ENCODE results near the gene ATM.
"Not testable (repeated sequence)": the region's sequence is repeated elsewhere in the genome, so short reads cannot be mapped to it uniquely, and the experiment has no call there.

The ATM gene

DNA sequence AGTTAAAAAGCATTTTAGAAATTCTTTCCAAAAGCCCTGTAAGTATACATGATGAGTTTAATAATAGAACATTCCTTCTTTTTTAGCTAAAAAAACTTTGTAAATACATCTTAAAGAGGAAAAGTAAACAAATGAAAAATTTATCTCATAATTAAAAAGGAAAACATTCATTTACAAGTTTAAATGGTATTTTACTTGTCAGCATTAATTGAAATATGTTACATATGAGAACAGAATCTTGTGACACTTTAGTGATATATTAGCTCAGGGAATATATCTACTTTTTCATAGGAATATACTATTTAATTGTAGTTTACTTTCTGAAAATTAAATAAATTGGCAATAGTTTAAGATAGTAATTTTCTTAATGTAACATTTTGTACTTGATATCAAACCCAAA is 66.2 kb downstream of the ATM start:
- not testable (repeated sequence) for H3K27ac Mint-ChIP-seq, H3K9me3 Mint-ChIP-seq, H3K27me3 Mint-ChIP-seq, H3K4me3 Mint-ChIP-seq
- Mint-ChIP-seq H3K4me1 (ENCODE audit: low read depth) (peaks cover 22% of the 10 kb centered on the region), H3K36me3 (ENCODE audit: low read depth) (peaks cover 63% of the 10 kb centered on the region)

DNA sequence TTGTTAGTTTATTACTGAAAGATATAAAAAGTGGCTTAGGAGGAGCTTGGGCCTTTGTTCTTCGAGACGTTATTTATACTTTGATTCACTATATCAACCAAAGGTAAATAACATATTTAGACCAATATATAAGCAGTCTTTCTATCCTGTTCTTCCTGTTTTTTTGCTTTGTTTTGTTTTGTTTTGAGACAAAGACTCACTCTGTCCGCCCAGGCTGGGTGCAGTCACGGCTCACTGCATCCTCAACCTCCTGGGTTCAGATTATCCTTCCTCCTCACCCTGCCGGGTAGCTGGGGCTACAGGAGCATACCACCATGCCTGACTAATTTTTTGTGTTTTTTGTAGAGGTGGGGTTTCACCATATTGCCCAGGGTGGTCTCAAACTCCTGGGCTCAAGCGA is 66.8 kb downstream of the ATM start:
- peak overlapping the region; percentile 56 for H3K27ac Mint-ChIP-seq
- peaks cover 56% of the 10 kb centered on the region for H3K36me3 Mint-ChIP-seq (ENCODE audit: low read depth)
- no peaks in the 10 kb centered on the region for H3K9me3 Mint-ChIP-seq
- no peak overlapping the region for H3K4me3 Mint-ChIP-seq
- H3K4me1 Mint-ChIP-seq (ENCODE audit: low read depth), result peaks cover 22% of the 10 kb centered on the region
- no peaks in the 10 kb centered on the region for H3K27me3 Mint-ChIP-seq

DNA sequence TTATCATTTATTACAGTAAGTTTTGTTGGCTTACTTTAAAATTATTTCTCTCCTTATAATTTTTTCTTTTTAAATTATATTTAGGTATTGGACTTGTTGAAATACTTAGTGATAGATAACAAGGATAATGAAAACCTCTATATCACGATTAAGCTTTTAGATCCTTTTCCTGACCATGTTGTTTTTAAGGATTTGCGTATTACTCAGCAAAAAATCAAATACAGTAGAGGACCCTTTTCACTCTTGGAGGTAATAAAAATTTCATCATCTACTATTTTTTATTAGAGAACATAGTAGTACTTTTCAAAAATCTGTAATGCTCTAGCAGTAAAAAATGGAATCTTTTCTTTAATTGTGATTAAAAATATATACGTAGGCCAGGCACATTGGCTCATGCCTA is 70.4 kb downstream of the ATM start:
- Mint-ChIP-seq H3K4me1 (ENCODE audit: low read depth) (peaks cover 19% of the 10 kb centered on the region), H3K4me3 (no peak overlapping the region), H3K36me3 (ENCODE audit: low read depth) (peaks cover 38% of the 10 kb centered on the region), H3K27ac (no peak overlapping the region), H3K27me3 (no peaks in the 10 kb centered on the region), H3K9me3 (no peaks in the 10 kb centered on the region)

DNA sequence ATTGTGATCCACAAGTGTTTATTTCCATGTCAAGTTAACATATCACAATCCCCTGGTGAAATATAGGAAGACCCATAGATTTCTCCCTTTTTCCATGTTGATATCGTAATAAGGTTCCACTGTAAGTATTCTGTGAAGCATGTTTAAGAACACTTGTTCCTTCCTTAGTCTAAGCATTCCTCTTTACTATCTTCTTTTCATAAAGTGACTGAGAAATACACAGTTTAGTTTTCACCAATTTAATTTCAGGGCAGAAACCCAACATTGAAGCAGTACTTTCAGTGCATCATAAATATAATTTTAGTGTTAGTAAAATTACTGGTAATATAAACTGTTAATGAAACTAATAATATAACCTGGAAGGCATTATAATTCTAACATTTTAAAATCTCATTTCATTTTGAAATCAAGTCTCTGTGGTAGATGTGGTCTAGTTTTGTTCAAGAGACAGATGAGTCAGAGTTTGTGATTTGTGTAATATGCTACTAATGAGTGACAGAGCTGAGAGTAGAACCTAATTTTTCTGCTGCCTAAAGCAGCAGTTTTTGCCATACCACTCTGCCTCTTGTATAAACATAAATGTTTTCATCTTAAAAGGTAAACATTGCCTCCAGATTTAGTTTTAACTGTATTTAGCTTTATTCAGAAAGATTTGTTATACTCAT is 79.4 kb downstream of the ATM start:
- Mint-ChIP-seq H3K9me3 (no peaks in the 10 kb centered on the region), H3K27ac (peak overlapping the region; percentile 21), H3K4me1 (ENCODE audit: low read depth) (peaks cover 44% of the 10 kb centered on the region), H3K27me3 (no peaks in the 10 kb centered on the region), H3K4me3 (no peak overlapping the region), H3K36me3 (ENCODE audit: low read depth) (peaks cover 72% of the 10 kb centered on the region)

DNA sequence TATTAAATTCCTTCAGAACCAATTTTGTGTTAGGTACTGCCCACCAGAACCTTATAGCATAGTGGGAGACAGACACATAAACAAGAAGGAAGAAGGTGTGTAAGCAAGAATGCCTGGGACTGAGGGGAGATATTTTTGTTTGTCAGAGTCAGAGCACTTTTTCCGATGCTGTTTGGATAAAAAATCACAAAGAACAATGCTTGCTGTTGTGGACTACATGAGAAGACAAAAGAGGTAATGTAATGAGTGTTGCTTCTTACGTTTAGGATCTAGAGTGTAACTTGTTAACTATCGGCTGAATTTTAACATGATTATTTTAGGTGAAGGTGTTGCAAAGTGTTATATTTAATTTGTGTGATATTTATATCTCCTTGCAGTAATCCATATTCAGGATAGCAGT is 84.9 kb downstream of the ATM start:
- no peaks in the 10 kb centered on the region for H3K9me3 Mint-ChIP-seq
- no peaks in the 10 kb centered on the region for H3K27me3 Mint-ChIP-seq
- peaks cover 43% of the 10 kb centered on the region for H3K4me1 Mint-ChIP-seq (ENCODE audit: low read depth)
- H3K4me3 Mint-ChIP-seq, result no peak overlapping the region
- no peak overlapping the region for H3K27ac Mint-ChIP-seq
- peaks cover 53% of the 10 kb centered on the region for H3K36me3 Mint-ChIP-seq (ENCODE audit: low read depth)

DNA sequence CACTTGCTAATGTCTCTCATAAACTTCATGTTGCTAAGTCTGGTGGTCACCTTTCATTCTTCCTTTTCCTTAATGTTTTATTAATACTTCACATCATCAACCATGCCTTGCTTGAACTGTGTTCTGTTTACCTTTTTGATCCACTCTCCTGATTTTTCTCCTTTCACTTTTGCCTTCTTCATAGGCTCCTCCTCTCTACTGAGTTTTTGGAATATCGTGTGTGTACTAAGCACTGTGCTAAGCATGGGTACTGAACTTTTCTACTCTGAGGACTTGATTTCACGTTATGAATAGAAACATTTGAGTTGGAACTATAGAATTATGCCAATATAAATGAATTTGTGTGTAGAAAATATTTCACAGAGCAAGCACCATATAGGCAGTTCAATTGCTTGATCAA is 90.6 kb downstream of the ATM start:
- H3K36me3 Mint-ChIP-seq (ENCODE audit: low read depth), result peaks cover 37% of the 10 kb centered on the region
- H3K4me3 Mint-ChIP-seq, result no peak overlapping the region
- no peaks in the 10 kb centered on the region for H3K27me3 Mint-ChIP-seq
- peak overlapping the region; percentile 32 for H3K27ac Mint-ChIP-seq
- no peaks in the 10 kb centered on the region for H3K9me3 Mint-ChIP-seq
- H3K4me1 Mint-ChIP-seq (ENCODE audit: low read depth), result peaks cover 22% of the 10 kb centered on the region

DNA sequence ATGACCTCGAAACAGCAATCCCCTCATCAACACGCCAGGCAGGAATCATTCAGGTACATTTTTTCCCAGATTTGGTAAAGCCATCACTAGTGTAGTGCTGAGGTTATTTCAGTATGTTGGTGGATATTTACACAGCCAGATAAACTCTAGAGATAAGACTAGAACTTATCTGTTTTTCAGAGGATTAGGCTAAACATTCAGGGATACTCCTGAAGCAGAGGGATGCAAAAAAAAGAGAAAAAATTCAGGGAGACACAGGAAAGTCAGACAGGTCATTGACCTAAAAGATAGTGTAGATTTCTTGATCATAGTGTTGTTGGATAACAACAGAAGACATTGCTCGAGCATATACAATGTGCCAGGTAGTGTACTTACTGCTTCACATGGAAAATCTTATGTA is 93.2 kb downstream of the ATM start:
- peak overlapping the region; percentile 1 for H3K27ac Mint-ChIP-seq

DNA sequence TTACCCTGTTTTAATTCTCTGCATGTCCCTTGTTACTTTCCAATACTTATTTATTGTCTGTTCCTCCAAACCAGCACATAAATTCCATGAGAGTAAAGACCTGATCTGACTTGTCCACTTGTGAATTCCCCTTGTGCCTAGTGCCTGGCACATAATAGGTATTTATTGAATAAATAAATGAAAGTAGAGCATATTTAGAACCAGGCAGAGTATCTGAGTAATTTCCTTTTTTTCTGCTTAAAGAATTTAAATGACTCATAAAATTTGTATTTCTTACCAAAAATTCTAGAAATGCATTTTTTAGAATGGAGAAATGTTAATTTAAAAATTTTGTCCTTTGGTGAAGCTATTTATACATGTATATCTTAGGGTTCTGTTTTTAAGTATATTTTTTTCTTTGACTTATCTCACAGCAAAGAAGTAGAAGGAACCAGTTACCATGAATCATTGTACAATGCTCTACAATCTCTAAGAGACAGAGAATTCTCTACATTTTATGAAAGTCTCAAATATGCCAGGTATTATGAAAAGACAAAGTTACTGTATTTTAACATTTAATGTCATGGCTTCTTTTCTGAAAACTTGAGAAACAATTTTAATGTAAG is 96.8 kb downstream of the ATM start:
- Mint-ChIP-seq H3K36me3 (ENCODE audit: low read depth) (peaks cover 39% of the 10 kb centered on the region), H3K27me3 (no peaks in the 10 kb centered on the region), H3K4me1 (ENCODE audit: low read depth) (peaks cover 9% of the 10 kb centered on the region), H3K4me3 (no peak overlapping the region), H3K27ac (peak overlapping the region; percentile 88), H3K9me3 (no peaks in the 10 kb centered on the region)

More for the DNA sequence above, 93.2 kb downstream of the ATM start:
- no peaks in the 10 kb centered on the region for H3K27me3 Mint-ChIP-seq
- H3K9me3 Mint-ChIP-seq, result no peaks in the 10 kb centered on the region
- H3K4me3 Mint-ChIP-seq, result no peak overlapping the region
- H3K36me3 Mint-ChIP-seq (ENCODE audit: low read depth), result peaks cover 38% of the 10 kb centered on the region
- peaks cover 14% of the 10 kb centered on the region for H3K4me1 Mint-ChIP-seq (ENCODE audit: low read depth)

DNA sequence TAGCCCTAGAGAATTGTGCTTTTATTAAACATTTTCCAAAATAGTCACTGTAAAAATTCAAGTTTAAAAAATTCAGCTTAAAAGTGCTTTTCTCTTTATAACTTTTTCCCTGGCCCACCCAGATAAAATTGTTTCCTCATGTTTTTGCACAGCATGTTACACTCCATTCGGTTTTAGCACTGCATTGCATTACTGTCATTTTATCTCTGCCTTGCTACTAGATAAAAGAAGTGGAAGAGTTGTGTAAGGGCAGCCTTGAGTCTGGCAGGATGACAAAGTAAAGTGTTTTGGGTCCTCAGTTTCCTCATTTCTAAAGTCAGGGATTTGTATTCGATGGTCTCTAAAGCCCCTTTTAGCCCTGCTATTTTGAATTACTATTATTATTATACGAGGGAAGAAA is 99.8 kb downstream of the ATM start:
- Mint-ChIP-seq H3K9me3 (no peaks in the 10 kb centered on the region), H3K4me1 (ENCODE audit: low read depth) (peaks cover 11% of the 10 kb centered on the region), H3K4me3 (no peak overlapping the region), H3K36me3 (ENCODE audit: low read depth) (peaks cover 45% of the 10 kb centered on the region), H3K27ac (no peak overlapping the region), H3K27me3 (no peaks in the 10 kb centered on the region)

DNA sequence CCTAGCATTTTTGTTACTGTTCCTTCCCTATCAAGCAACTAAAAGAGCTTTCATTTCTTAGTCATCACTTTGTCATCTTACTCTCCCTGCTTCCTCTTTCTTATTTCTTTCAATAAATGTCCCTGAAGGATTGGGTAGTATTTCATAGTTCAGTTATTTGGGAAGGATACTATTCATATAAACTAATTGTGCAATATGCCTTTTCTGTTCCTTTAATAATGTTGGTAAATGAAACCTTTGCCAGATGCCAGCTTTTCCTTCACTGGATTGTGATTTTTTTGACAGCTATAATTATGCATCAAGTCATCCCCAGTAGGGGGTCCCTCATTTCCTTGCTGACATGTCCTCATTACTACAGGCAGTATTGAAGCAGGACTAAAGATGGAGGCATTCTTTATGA is 101.7 kb downstream of the ATM start:
- Mint-ChIP-seq H3K27ac (peak overlapping the region; percentile 43), H3K36me3 (ENCODE audit: low read depth) (peaks cover 54% of the 10 kb centered on the region), H3K27me3 (no peaks in the 10 kb centered on the region), H3K4me1 (ENCODE audit: low read depth) (peaks cover 8% of the 10 kb centered on the region), H3K4me3 (no peak overlapping the region), H3K9me3 (no peaks in the 10 kb centered on the region)

DNA sequence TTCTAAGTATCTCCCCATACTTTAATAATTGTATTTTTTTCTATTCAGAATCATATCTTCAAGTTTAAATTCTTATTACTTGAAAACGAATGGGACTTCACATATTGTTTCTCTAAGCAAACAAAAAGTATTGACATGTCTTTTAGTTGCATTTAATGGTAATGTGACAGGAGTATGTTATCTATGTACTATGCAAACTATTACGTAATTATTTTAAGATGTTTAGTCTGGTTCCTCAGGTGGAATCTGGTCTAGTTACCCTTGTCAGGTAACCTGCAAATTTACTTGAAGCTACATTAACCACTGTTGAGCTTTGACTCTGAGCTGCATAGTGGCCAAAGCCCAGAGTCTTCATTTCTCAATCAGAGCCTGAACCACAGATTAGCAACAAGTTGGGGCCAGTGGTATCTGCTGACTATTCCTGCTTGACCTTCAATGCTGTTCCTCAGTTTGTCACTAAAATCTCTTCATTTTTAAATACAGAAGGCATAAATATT is 110.6 kb downstream of the ATM start:
- no peak overlapping the region for H3K4me3 Mint-ChIP-seq
- no peaks in the 10 kb centered on the region for H3K9me3 Mint-ChIP-seq
- peaks cover 82% of the 10 kb centered on the region for H3K36me3 Mint-ChIP-seq (ENCODE audit: low read depth)
- H3K27ac Mint-ChIP-seq, result no peak overlapping the region
- H3K4me1 Mint-ChIP-seq (ENCODE audit: low read depth), result peaks cover 8% of the 10 kb centered on the region
- no peaks in the 10 kb centered on the region for H3K27me3 Mint-ChIP-seq

DNA sequence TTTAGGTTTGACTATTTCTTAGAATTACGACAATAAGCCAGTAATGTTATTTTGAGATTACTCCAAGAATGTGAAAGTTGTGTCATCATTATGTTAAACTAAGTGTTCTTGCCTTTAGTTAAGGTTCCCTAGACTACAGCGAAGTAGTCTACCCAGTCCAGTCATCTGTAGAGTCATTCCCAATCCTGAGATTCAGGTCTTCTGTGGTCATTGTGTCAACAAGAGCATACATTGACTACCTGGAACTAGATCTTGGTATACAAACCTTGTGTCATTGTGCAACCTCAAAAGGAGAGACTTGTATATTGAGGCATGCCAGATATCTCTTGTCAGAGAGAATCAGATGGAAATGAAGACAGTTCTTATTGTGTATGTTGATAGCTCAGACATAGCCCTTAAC is 115.9 kb downstream of the ATM start:
- peaks cover 47% of the 10 kb centered on the region for H3K36me3 Mint-ChIP-seq (ENCODE audit: low read depth)
- no peak overlapping the region for H3K27ac Mint-ChIP-seq
- H3K4me3 Mint-ChIP-seq, result no peak overlapping the region
- peaks cover 34% of the 10 kb centered on the region for H3K4me1 Mint-ChIP-seq (ENCODE audit: low read depth)
- H3K27me3 Mint-ChIP-seq, result no peaks in the 10 kb centered on the region
- no peaks in the 10 kb centered on the region for H3K9me3 Mint-ChIP-seq

DNA sequence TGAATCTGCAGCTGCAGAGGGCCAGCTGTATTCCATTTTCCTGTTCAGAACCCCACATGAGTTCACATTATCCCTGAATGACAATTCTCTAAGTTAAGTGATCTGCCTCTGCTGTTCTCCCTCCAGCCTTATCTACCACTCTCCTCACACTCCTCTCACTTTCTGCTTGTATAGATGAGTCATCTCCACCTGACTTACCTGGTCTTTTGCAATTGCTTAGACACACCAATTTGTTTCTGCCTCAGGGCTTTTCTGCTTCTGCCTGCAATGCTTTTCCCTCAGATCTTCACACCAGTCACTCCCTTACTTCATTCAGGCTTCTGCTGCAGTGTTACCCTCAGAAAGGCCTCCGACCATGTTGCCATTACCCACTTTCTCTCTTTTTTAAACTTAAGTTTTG is 118.1 kb downstream of the ATM start:
- H3K4me3 Mint-ChIP-seq, result no peak overlapping the region
- no peak overlapping the region for H3K27ac Mint-ChIP-seq
- no peaks in the 10 kb centered on the region for H3K9me3 Mint-ChIP-seq
- H3K27me3 Mint-ChIP-seq, result no peaks in the 10 kb centered on the region
- peaks cover 46% of the 10 kb centered on the region for H3K4me1 Mint-ChIP-seq (ENCODE audit: low read depth)
- peaks cover 37% of the 10 kb centered on the region for H3K36me3 Mint-ChIP-seq (ENCODE audit: low read depth)

DNA sequence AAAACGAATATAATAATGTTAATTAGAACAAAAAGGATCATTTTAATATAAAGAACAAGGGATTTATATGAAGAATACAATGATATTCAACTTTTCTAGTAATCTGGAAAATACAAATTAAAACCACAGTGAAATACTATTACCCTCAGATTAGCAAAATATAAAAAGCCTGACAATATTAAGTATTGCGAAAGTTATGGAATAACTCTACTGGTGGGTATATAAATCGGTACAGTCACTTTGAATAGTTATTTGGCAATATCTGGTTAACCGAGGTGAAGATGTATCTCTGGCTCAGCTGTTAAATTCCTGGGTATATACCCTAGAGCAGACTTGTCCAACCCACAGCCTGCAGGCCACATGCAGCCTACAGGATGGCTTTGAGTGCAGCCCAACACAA is 118.8 kb downstream of the ATM start:
- peak overlapping the region; percentile 58 for H3K27ac Mint-ChIP-seq
- H3K27me3 Mint-ChIP-seq, result no peaks in the 10 kb centered on the region
- no peaks in the 10 kb centered on the region for H3K9me3 Mint-ChIP-seq
- H3K4me3 Mint-ChIP-seq, result no peak overlapping the region
- peaks cover 30% of the 10 kb centered on the region for H3K36me3 Mint-ChIP-seq (ENCODE audit: low read depth)
- H3K4me1 Mint-ChIP-seq (ENCODE audit: low read depth), result peaks cover 46% of the 10 kb centered on the region

DNA sequence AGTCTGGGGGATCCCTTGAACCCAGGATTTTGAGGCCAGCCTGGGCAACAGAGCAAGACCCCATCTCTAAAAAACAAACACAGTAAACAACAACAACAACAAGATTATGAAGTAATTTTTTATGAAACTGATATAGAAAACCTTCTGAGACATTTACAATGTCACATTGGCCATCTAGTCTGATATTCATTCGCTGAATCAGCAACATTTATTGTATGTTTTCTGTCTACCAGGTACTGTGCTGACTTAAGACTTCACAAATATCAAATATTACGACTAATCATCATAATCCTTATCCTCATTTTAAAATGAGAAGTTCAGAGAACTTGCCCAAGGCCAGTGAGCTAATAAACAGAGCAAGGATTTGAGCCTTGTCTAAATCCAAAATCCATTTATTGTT is 120.8 kb downstream of the ATM start:
- Mint-ChIP-seq H3K27me3 (no peaks in the 10 kb centered on the region), H3K9me3 (no peaks in the 10 kb centered on the region), H3K36me3 (ENCODE audit: low read depth) (peaks cover 26% of the 10 kb centered on the region), H3K4me3 (no peak overlapping the region), H3K4me1 (ENCODE audit: low read depth) (peaks cover 41% of the 10 kb centered on the region), H3K27ac (no peak overlapping the region)

DNA sequence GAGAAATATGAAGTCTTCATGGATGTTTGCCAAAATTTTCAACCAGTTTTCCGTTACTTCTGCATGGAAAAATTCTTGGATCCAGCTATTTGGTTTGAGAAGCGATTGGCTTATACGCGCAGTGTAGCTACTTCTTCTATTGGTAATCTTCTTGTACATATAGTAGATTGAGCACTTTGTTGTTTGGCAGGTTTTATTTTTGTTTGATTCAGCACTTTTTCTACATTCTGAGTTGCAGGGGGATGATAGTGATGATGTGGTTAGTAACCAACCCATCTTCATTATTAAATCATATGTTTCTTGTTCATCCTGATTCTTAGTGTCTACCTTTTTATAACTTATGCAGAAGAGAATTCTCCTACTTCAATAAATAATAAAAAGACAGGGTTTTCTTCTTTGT is 122.9 kb downstream of the ATM start:
- no peaks in the 10 kb centered on the region for H3K27me3 Mint-ChIP-seq
- H3K27ac Mint-ChIP-seq, result no peak overlapping the region
- peaks cover 43% of the 10 kb centered on the region for H3K36me3 Mint-ChIP-seq (ENCODE audit: low read depth)
- H3K4me3 Mint-ChIP-seq, result no peak overlapping the region
- no peaks in the 10 kb centered on the region for H3K9me3 Mint-ChIP-seq
- H3K4me1 Mint-ChIP-seq (ENCODE audit: low read depth), result peaks cover 25% of the 10 kb centered on the region
